Nephron progenitor cell (in vitro differentiated cells): ENCODE results near the gene SETD3.

ENCODE experiments used
- DNase-seq: peaks from one replicate; pipeline ENCODE4 v3.0.0; 2021
- H3K27ac Mint-ChIP-seq: 2 replicates; pipeline ENCODE4 v1.8.0; 2021; ENCODE audit warnings: mild to moderate bottlenecking, moderate library complexity, mixed read lengths
- H3K27me3 Mint-ChIP-seq: 2 replicates; pipeline ENCODE4 v1.8.0; 2021; ENCODE audit warnings: mild to moderate bottlenecking, low read depth, mixed read lengths; ENCODE audit not compliant: poor library complexity
- H3K36me3 Mint-ChIP-seq: 2 replicates; pipeline ENCODE4 v1.8.0; 2021; ENCODE audit warnings: low read depth, mixed read lengths
- H3K4me1 Mint-ChIP-seq: 2 replicates; pipeline ENCODE4 v1.8.0; 2021; ENCODE audit warnings: mixed read lengths
- H3K4me3 Mint-ChIP-seq: 2 replicates; pipeline ENCODE4 v1.8.0; 2021; ENCODE audit warnings: mild to moderate bottlenecking, moderate library complexity, mixed read lengths
- H3K9me3 Mint-ChIP-seq: 2 replicates; pipeline ENCODE4 v1.8.0; 2021; ENCODE audit warnings: mild to moderate bottlenecking, moderate library complexity, mixed read lengths
- TF ChIP-seq, protein P1 (sequence below): fragments of 200-600 bp; sonication (generic); IDR thresholded peaks from 2 replicates; pipeline ENCODE4 v1.5.0; 2021; ENCODE audit warnings: antibody characterized with exemption

The SETD3 gene

DNA sequence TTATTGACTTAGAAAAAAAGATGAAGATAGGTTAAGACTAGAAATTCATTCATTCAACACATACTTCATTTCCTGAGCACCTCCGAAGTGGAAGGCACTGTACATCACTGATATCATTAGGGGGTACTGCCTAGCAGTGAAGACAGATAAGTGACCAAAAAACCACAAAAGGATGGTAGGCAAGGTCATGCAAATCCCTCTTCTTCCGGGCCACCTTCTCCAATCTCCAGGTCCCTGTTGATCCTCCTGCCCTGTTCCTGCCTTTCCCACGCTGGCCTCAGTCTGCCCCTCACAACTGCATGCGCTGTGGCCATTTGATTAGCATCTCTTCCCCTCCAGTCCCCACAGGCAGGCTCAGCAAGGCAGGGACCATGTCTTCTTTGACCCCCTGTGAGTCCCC, 60.8 kb downstream of the SETD3 start:
- Mint-ChIP-seq H3K4me3 (no peak overlapping the region), H3K36me3 (peaks cover 21% of the 10 kb centered on the region), H3K4me1 (peaks cover 43% of the 10 kb centered on the region), H3K9me3 (no peaks in the 10 kb centered on the region), H3K27ac (no peak overlapping the region), H3K27me3 (no peaks in the 10 kb centered on the region)
- no peak for DNase-seq
- TF ChIP-seq, protein P1, sequence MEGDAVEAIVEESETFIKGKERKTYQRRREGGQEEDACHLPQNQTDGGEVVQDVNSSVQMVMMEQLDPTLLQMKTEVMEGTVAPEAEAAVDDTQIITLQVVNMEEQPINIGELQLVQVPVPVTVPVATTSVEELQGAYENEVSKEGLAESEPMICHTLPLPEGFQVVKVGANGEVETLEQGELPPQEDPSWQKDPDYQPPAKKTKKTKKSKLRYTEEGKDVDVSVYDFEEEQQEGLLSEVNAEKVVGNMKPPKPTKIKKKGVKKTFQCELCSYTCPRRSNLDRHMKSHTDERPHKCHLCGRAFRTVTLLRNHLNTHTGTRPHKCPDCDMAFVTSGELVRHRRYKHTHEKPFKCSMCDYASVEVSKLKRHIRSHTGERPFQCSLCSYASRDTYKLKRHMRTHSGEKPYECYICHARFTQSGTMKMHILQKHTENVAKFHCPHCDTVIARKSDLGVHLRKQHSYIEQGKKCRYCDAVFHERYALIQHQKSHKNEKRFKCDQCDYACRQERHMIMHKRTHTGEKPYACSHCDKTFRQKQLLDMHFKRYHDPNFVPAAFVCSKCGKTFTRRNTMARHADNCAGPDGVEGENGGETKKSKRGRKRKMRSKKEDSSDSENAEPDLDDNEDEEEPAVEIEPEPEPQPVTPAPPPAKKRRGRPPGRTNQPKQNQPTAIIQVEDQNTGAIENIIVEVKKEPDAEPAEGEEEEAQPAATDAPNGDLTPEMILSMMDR, result no peak

- TF ChIP-seq, protein P1, result no peak
- H3K4me3 Mint-ChIP-seq, result no peak overlapping the region
- H3K27ac Mint-ChIP-seq, result no peak overlapping the region
- peaks cover 21% of the 10 kb centered on the region for H3K36me3 Mint-ChIP-seq
- no peak for DNase-seq
- H3K27me3 Mint-ChIP-seq, result no peaks in the 10 kb centered on the region
- peaks cover 47% of the 10 kb centered on the region for H3K4me1 Mint-ChIP-seq
- H3K9me3 Mint-ChIP-seq, result no peaks in the 10 kb centered on the region
Measured at GRCh38 chr14:99418242-99418641, 62.4 kb downstream of the SETD3 start.

DNA sequence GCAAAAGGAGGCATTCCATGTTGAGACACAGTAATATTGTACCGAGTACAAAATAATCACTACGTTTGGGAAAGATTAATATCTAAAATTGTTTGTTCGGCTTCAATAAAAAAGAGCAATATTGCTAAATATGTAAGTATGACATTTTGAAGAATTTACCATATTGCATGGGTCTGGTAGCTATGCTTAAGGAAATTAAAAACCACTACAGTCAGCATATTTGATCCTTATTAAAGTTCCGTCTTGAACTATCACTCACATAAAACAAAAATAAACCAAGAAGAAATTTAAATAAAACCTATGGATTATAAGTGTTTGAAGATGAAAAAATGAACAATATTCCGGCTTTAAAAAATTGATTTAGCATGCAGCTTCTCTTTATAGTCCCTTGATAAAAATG, 63.8 kb downstream of the SETD3 start:
- Mint-ChIP-seq H3K36me3 (peaks cover 21% of the 10 kb centered on the region), H3K27me3 (no peaks in the 10 kb centered on the region), H3K9me3 (no peaks in the 10 kb centered on the region), H3K4me1 (peaks cover 56% of the 10 kb centered on the region), H3K4me3 (no peak overlapping the region), H3K27ac (no peak overlapping the region)
- no peak for DNase-seq
- TF ChIP-seq, protein P1, result no peak

GRCh38 chr14:99415496-99416281, 65.0 kb downstream of the SETD3 start:
- peaks cover 50% of the 10 kb centered on the region for H3K4me1 Mint-ChIP-seq
- peaks cover 14% of the 10 kb centered on the region for H3K36me3 Mint-ChIP-seq
- no peaks in the 10 kb centered on the region for H3K9me3 Mint-ChIP-seq
- no peaks in the 10 kb centered on the region for H3K27me3 Mint-ChIP-seq
- TF ChIP-seq, protein P1, result peak; percentile 86
- H3K27ac Mint-ChIP-seq, result no peak overlapping the region
- DNase-seq, result peak; percentile 69
- H3K4me3 Mint-ChIP-seq, result no peak overlapping the region

GRCh38 chr14:99413911-99414310, 66.7 kb downstream of the SETD3 start:
- Mint-ChIP-seq H3K4me3 (no peak overlapping the region), H3K4me1 (peaks cover 45% of the 10 kb centered on the region), H3K36me3 (peaks cover 10% of the 10 kb centered on the region), H3K27ac (no peak overlapping the region), H3K9me3 (no peaks in the 10 kb centered on the region), H3K27me3 (no peaks in the 10 kb centered on the region)
- DNase-seq, result no peak
- TF ChIP-seq, protein P1, result no peak

DNA sequence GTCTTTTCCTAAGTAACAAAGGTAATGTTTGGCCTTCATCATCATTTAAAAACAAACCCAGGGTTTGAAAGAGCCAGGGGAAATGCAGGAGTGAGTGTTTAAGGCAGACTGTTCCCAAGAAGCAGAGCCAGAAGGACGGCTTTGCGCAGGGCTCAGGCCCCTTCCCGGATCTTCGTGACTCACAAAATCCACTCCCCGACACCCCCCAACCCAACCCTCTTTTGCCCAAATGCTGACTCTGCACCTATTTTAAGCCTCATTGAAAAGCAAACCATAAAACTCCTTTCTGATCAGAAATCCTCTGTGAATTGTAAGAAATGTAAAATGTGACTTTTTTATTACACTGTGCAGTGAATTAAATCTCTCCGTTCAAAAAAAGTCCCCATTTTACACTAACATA, 67.5 kb downstream of the SETD3 start:
- H3K9me3 Mint-ChIP-seq, result no peaks in the 10 kb centered on the region
- no peak overlapping the region for H3K27ac Mint-ChIP-seq
- peak overlapping the region; percentile 35 for H3K4me3 Mint-ChIP-seq
- H3K27me3 Mint-ChIP-seq, result no peaks in the 10 kb centered on the region
- no peak for DNase-seq
- peaks cover 9% of the 10 kb centered on the region for H3K36me3 Mint-ChIP-seq
- peaks cover 40% of the 10 kb centered on the region for H3K4me1 Mint-ChIP-seq
- TF ChIP-seq, protein P1, result no peak
